Stomach (tissue), 4 donors: ENCODE results near the gene TFCP2L1.

ENCODE experiments used
- CTCF ChIP-seq, 7 experiments: fragments of 450-650 bp in 4 of 7; fragments of 200-600 bp in 3 of 7; sonication (generic) in 3 of 7; IDR thresholded peaks; one replicate each; pipeline ENCODE4 v1.5.1; 2016 to 2019; ENCODE audit warnings: antibody characterized with exemption in 7 of 7, control low read depth in 2 of 7, mild to moderate bottlenecking in 1 of 7
- EP300 ChIP-seq: sonication (generic); formaldehyde crosslinking; IDR thresholded peaks from one replicate; pipeline ENCODE4 v1.6.1; 2017; ENCODE audit warnings: antibody characterized with exemption
- POLR2A ChIP-seq, 4 donors: fragments of 450-650 bp; IDR thresholded peaks; one replicate each; pipeline ENCODE4 v1.6.1; 2016; ENCODE audit warnings: antibody characterized with exemption in 4 of 4, control low read depth in 2 of 4, mild to moderate bottlenecking in 1 of 4, moderate library complexity in 1 of 4
- POLR2AphosphoS5 ChIP-seq, 3 donors: sonication (generic); formaldehyde crosslinking; IDR thresholded peaks; one replicate each; pipeline ENCODE4 v1.6.1; 2016; ENCODE audit warnings: antibody characterized with exemption in 3 of 3

GRCh38 chr2:121172456-121172855 is 112.5 kb downstream of the TFCP2L1 start:
- no peak for TF ChIP-seq CTCF (IDR thresholded peaks at IDR 0.05)
- TF ChIP-seq POLR2A (IDR thresholded peaks at IDR 0.05), result no peak
- TF ChIP-seq EP300, result no peak
- TF ChIP-seq POLR2AphosphoS5 (IDR thresholded peaks at IDR 0.05), result no peak
